BE2C (cell line): ENCODE results near the gene PAM16.

ENCODE experiments used
- DNase-seq: peaks from one replicate; pipeline ENCODE4 v3.0.0-alpha.2; 2020
- H3K27me3 ChIP-seq: fragments of 250-450 bp; sonication (Bioruptor Pico); 2 replicates; pipeline ENCODE4 v1.5.1; 2020; ENCODE audit warnings: mild to moderate bottlenecking
- H3K36me3 ChIP-seq: fragments of 250-450 bp; sonication (Bioruptor Pico); 2 replicates; pipeline ENCODE4 v1.5.1; 2020; ENCODE audit warnings: mild to moderate bottlenecking
- H3K4me1 ChIP-seq: fragments of 250-450 bp; sonication (Bioruptor Pico); 2 replicates; pipeline ENCODE4 v1.5.1; 2020
- H3K4me3 ChIP-seq: 2 replicates; pipeline ENCODE4 v1.5.1; 2011; ENCODE audit warnings: low read depth, low read length
- H3K9me3 ChIP-seq: fragments of 250-450 bp; sonication (Bioruptor Pico); 2 replicates; pipeline ENCODE4 v1.5.1; 2020
- TF ChIP-seq, protein P1 (sequence below): IDR thresholded peaks from 2 replicates; pipeline ENCODE4 v1.5.1; 2012; ENCODE audit warnings: mild to moderate bottlenecking, low read depth, low read length

PAM16 gene

DNA sequence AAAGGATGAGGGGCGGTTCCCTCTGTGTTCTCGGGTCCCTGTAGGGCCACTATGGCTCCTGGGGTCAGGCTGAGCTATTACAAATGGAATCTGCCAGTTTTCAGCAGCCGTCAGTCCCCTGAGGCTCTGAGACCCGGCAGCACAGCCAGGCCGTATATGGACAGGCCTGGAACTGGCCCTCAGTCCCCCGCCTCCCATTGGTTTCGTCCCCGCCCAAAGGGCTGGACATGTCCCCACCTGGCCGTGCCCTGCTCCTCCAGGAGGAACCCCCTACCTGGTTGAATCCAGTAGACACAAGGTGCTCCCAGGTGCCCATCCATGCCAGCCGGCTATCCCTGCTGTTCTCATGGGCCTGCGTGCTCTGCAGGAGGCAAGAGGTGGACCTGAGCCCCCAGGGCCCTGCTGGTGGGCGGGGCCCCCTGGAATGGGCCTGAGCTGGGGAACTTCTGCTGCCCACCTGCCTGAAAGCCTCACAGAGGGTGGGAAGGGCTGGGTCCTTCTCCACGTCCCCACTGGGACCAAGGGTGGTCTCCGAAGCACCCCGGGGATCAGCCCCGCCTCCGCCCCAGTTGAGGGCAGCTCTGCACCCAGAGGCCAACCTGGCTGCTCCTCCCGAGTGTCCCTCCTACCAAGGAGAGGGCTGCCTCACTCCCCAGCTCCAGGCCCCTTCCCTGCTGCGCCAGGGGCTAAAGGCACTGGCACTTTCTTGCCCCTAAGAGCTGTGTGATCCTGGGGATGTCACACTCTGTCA, 37.3 kb upstream of the PAM16 start:
- DNase-seq, result peak; percentile 16
- H3K9me3 ChIP-seq, result no peaks in the 10 kb centered on the region
- TF ChIP-seq, protein P1, sequence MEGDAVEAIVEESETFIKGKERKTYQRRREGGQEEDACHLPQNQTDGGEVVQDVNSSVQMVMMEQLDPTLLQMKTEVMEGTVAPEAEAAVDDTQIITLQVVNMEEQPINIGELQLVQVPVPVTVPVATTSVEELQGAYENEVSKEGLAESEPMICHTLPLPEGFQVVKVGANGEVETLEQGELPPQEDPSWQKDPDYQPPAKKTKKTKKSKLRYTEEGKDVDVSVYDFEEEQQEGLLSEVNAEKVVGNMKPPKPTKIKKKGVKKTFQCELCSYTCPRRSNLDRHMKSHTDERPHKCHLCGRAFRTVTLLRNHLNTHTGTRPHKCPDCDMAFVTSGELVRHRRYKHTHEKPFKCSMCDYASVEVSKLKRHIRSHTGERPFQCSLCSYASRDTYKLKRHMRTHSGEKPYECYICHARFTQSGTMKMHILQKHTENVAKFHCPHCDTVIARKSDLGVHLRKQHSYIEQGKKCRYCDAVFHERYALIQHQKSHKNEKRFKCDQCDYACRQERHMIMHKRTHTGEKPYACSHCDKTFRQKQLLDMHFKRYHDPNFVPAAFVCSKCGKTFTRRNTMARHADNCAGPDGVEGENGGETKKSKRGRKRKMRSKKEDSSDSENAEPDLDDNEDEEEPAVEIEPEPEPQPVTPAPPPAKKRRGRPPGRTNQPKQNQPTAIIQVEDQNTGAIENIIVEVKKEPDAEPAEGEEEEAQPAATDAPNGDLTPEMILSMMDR, result no peak
- peaks cover 4% of the 10 kb centered on the region; the same call in 1 of the 2 replicates for H3K36me3 ChIP-seq
- H3K4me3 ChIP-seq, result no peak overlapping the region
- peaks cover 54% of the 10 kb centered on the region for H3K4me1 ChIP-seq
- H3K27me3 ChIP-seq, result no peaks in the 10 kb centered on the region

DNA sequence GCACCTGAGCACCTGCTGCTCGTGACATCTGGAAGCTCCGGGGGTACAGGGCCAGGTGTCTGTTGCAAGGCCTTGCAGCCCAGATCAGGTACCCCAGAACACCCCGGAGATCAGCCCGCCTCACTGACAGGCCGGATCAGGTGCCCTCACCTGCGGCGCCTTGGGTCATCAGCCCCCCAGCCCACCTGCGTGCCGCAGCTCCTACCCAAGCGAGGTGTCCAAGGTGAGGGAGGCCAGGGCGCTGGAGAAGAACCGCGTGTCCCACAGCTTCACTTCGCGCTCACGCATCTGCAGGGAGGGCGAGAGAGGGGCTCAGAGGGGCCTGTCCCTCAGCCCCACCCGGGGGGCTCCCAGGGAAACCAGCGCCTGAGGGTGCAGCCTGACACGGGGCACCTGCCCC, 36.7 kb upstream of the PAM16 start:
- Histone ChIP-seq H3K4me1 (peaks cover 48% of the 10 kb centered on the region), H3K36me3 (peaks cover 6% of the 10 kb centered on the region; the same call in 1 of the 2 replicates), H3K27me3 (no peaks in the 10 kb centered on the region), H3K9me3 (no peaks in the 10 kb centered on the region), H3K4me3 (no peak overlapping the region)
- TF ChIP-seq, protein P1, result no peak
- no peak for DNase-seq

DNA sequence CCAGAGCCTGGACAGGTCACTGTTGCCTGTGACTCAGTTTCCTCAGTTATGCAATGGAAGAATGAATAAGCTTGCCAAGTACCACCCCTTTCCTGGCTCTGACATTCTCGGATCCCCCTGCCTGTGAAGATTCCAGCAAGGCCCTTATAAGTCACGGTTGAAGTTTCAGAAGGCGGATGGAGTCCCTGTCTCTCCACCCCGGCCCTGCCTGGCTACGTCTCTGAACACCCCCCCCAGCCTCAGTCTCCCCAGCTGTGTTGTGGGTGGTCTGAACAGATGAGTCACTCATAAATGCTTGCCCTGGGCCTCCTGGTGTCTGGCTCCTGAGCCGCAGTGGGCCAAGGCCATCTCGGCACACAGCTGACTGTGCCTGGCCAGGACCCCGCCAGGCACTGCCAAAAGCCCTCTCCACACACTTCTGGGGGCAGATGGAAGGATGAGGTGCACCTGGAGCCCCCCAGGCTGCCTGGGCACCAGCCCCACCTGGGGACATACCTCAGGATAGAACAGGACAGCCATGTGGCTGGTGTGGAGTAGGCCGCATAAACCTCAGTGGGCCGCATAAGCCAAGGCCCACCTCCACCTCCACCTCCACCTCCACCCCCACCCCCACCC, 35.9 kb upstream of the PAM16 start:
- H3K4me3 ChIP-seq, result no peak overlapping the region
- H3K9me3 ChIP-seq, result no peaks in the 10 kb centered on the region
- H3K4me1 ChIP-seq, result peaks cover 42% of the 10 kb centered on the region
- peak; percentile 11 for DNase-seq
- no peaks in the 10 kb centered on the region for H3K27me3 ChIP-seq
- TF ChIP-seq, protein P1, result no peak
- peaks cover 14% of the 10 kb centered on the region for H3K36me3 ChIP-seq

DNA sequence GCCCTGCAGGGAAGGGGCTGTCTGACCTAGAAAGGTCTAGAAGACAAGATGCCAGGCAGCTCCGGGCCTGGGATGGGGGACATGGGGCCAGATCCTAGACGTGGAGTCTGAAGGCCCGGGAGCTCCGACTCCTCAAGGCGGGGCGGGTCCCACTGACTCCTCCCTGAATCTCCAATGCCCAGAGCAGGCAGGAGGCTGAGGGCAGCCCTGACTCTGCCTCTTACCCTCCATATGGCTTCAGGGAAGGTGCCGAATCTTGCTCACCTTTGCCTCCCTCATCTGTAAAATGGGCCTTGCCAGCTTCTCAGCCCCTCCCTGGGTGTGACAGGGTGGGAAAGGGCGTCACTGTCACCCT, 35.3 kb upstream of the PAM16 start:
- TF ChIP-seq, protein P1, result no peak
- Histone ChIP-seq H3K4me3 (no peak overlapping the region), H3K36me3 (peaks cover 20% of the 10 kb centered on the region), H3K27me3 (no peaks in the 10 kb centered on the region), H3K9me3 (no peaks in the 10 kb centered on the region), H3K4me1 (peaks cover 35% of the 10 kb centered on the region)
- DNase-seq, result peak; percentile 21

DNA sequence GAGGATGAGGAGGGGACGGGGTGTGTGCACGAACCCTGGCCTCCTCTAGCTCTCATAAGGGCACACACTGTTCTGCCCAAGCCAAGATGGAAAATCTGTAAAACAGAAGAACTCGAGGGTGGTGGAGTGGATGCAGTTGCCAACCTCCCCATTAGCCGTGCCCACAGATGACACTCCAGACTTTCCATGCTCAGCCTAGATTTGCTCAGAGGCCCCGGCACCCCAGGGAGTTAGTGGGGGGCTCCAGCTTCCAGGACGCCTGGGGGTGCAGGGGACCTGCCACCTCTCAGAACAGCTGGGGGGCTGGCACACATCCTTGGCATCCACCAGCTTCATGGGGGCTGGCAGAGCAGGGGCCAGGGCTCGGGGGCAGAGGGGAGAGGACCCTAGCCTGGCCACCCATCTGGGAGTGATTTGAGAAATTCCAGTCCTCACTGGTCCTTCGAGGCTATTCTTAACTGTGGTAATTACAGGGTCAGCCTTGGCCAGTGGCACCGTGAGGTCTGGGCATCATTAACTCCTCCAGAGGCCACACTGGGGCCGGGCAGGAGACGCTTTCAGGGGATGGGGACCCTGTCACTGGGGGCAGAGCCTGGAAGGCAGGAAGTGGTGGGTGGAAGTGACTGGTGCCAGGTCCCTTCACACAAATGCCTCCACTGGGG, 34.8 kb upstream of the PAM16 start:
- peaks cover 32% of the 10 kb centered on the region for H3K4me1 ChIP-seq
- no peak for DNase-seq
- peaks cover 25% of the 10 kb centered on the region for H3K36me3 ChIP-seq

More for the DNA sequence above, 34.8 kb upstream of the PAM16 start:
- Histone ChIP-seq H3K27me3 (no peaks in the 10 kb centered on the region), H3K9me3 (no peaks in the 10 kb centered on the region), H3K4me3 (no peak overlapping the region)
- TF ChIP-seq, protein P1, result no peak
